Pulmonary artery endothelial cell (primary cell): ENCODE data around the gene EHMT1. TPM values are rescaled to one million over a fixed set of nuclear protein-coding genes. Genes with fewer than 3 reads are reported as not detected.
"Not testable (repeated sequence)": the region's sequence is repeated elsewhere in the genome, so short reads cannot be mapped to it uniquely, and the experiment has no call there.

Experiments
- DNase-seq: peaks from one replicate; pipeline ENCODE4 v3.0.0-alpha.2; 2011; ENCODE audit warnings: low read depth, low spot score
- total RNA-seq: library from RNA; depleted of rRNA; stranded (reverse); fragments of >200 nt; gene quantifications from 2 replicates; pipeline ENCODE4 v1.2.3, GENCODE V29; 2014

EHMT1 gene
- total RNA-seq, 1 donor from 2014 or later = 68.3 TPM

- no peak for DNase-seq
Measured at GRCh38 chr9:137759649-137760321, 141.0 kb downstream of the EHMT1 start.

GRCh38 chr9:137760426-137760825 is 141.6 kb downstream of the EHMT1 start:
- DNase-seq = no peak

- no peak for DNase-seq
Measured at GRCh38 chr9:137761032-137761431, 142.2 kb downstream of the EHMT1 start.

GRCh38 chr9:137761793-137762192 is 143.0 kb downstream of the EHMT1 start:
- DNase-seq = no peak

- no peak for DNase-seq
Measured at GRCh38 chr9:137762414-137763061, 143.7 kb downstream of the EHMT1 start.

- no peak for DNase-seq
Measured at GRCh38 chr9:137763271-137763955, 144.6 kb downstream of the EHMT1 start.

- DNase-seq = no peak
Measured at GRCh38 chr9:137764171-137764671, 145.4 kb downstream of the EHMT1 start.

- no peak for DNase-seq
Measured at GRCh38 chr9:137764981-137765380, 146.2 kb downstream of the EHMT1 start.

GRCh38 chr9:137765536-137765935 is 146.7 kb downstream of the EHMT1 start:
- DNase-seq = no peak

GRCh38 chr9:137771580-137771979 is 152.8 kb downstream of the EHMT1 start:
- DNase-seq = no peak

- DNase-seq = no peak
Measured at GRCh38 chr9:137772281-137772873, 153.6 kb downstream of the EHMT1 start.

GRCh38 chr9:137774775-137775386 is 156.1 kb downstream of the EHMT1 start:
- DNase-seq = no peak

GRCh38 chr9:137776306-137776995 is 157.6 kb downstream of the EHMT1 start:
- no peak for DNase-seq

GRCh38 chr9:137777761-137778160 is 159.0 kb downstream of the EHMT1 start:
- DNase-seq = no peak

- DNase-seq = no peak
Measured at GRCh38 chr9:137778336-137778735, 159.5 kb downstream of the EHMT1 start.

- no peak for DNase-seq
Measured at GRCh38 chr9:137778914-137779313, 160.1 kb downstream of the EHMT1 start.

GRCh38 chr9:137780031-137780430 is 161.2 kb downstream of the EHMT1 start:
- DNase-seq = not testable (repeated sequence)

GRCh38 chr9:137781906-137782585 is 163.2 kb downstream of the EHMT1 start:
- no peak for DNase-seq

GRCh38 chr9:137783521-137783920 is 164.7 kb downstream of the EHMT1 start:
- no peak for DNase-seq

GRCh38 chr9:137784046-137784445 is 165.2 kb downstream of the EHMT1 start:
- no peak for DNase-seq
